ENCODE results near the gene AGAP1. TPM values are rescaled to one million over a fixed set of nuclear protein-coding genes. Genes with fewer than 3 reads are reported as not detected.

AGAP1 gene
- total RNA-seq, 1 donor from 2014 or later = 54.7 TPM

GRCh38 chr2:235550946-235551345 is 57.1 kb downstream of the AGAP1 start:
- H3K9me3 Mint-ChIP-seq = no peaks in the 10 kb centered on the region
- no peaks in the 10 kb centered on the region for H3K27me3 Mint-ChIP-seq (ENCODE audit: low read depth)
- DNase-seq (ENCODE audit: low read depth, low spot score) = no peak
- H3K4me3 Mint-ChIP-seq = no peak overlapping the region
- H3K4me1 Mint-ChIP-seq = peaks cover 42% of the 10 kb centered on the region
- H3K36me3 Mint-ChIP-seq (ENCODE audit: low read depth) = no peaks in the 10 kb centered on the region
- no peak overlapping the region for H3K27ac Mint-ChIP-seq (ENCODE audit: unreplicated experiment)
- no peak for TF ChIP-seq CTCF (conservative IDR thresholded peaks at IDR 0.05)

GRCh38 chr2:235551965-235552364 is 58.1 kb downstream of the AGAP1 start:
- Mint-ChIP-seq H3K27ac (ENCODE audit: unreplicated experiment) (no peak overlapping the region), H3K4me1 (peaks cover 41% of the 10 kb centered on the region), H3K27me3 (ENCODE audit: low read depth) (no peaks in the 10 kb centered on the region), H3K36me3 (ENCODE audit: low read depth) (no peaks in the 10 kb centered on the region), H3K4me3 (no peak overlapping the region), H3K9me3 (no peaks in the 10 kb centered on the region)
- DNase-seq (ENCODE audit: low read depth, low spot score) = peak; percentile 20
- TF ChIP-seq CTCF (conservative IDR thresholded peaks at IDR 0.05) = peak; percentile 53

- TF ChIP-seq CTCF (conservative IDR thresholded peaks at IDR 0.05) = no peak
- Mint-ChIP-seq H3K27ac (ENCODE audit: unreplicated experiment) (no peak overlapping the region), H3K4me1 (peaks cover 41% of the 10 kb centered on the region), H3K36me3 (ENCODE audit: low read depth) (no peaks in the 10 kb centered on the region), H3K9me3 (no peaks in the 10 kb centered on the region), H3K4me3 (no peak overlapping the region), H3K27me3 (ENCODE audit: low read depth) (no peaks in the 10 kb centered on the region)
- no peak for DNase-seq (ENCODE audit: low read depth, low spot score)
Observed at GRCh38 chr2:235552671-235553070, 58.8 kb downstream of the AGAP1 start.

GRCh38 chr2:235553291-235553690 is 59.4 kb downstream of the AGAP1 start:
- TF ChIP-seq CTCF (conservative IDR thresholded peaks at IDR 0.05) = no peak
- no peak for DNase-seq (ENCODE audit: low read depth, low spot score)
- peaks cover 43% of the 10 kb centered on the region for H3K4me1 Mint-ChIP-seq
- H3K36me3 Mint-ChIP-seq (ENCODE audit: low read depth) = no peaks in the 10 kb centered on the region
- H3K27ac Mint-ChIP-seq (ENCODE audit: unreplicated experiment) = no peak overlapping the region
- no peaks in the 10 kb centered on the region for H3K9me3 Mint-ChIP-seq
- H3K27me3 Mint-ChIP-seq (ENCODE audit: low read depth) = no peaks in the 10 kb centered on the region
- no peak overlapping the region for H3K4me3 Mint-ChIP-seq

- no peak for TF ChIP-seq CTCF (conservative IDR thresholded peaks at IDR 0.05)
- H3K27ac Mint-ChIP-seq (ENCODE audit: unreplicated experiment) = peak overlapping the region; percentile 67
- no peaks in the 10 kb centered on the region for H3K27me3 Mint-ChIP-seq (ENCODE audit: low read depth)
- H3K9me3 Mint-ChIP-seq = no peaks in the 10 kb centered on the region
- DNase-seq (ENCODE audit: low read depth, low spot score) = no peak
- H3K36me3 Mint-ChIP-seq (ENCODE audit: low read depth) = no peaks in the 10 kb centered on the region
- H3K4me1 Mint-ChIP-seq = peaks cover 45% of the 10 kb centered on the region
- no peak overlapping the region for H3K4me3 Mint-ChIP-seq
Observed at GRCh38 chr2:235553696-235554100, 59.9 kb downstream of the AGAP1 start.

GRCh38 chr2:235554385-235554784 is 60.5 kb downstream of the AGAP1 start:
- Mint-ChIP-seq H3K27ac (ENCODE audit: unreplicated experiment) (no peak overlapping the region), H3K9me3 (no peaks in the 10 kb centered on the region), H3K27me3 (ENCODE audit: low read depth) (no peaks in the 10 kb centered on the region), H3K4me3 (no peak overlapping the region), H3K4me1 (peaks cover 45% of the 10 kb centered on the region), H3K36me3 (ENCODE audit: low read depth) (no peaks in the 10 kb centered on the region)
- no peak for TF ChIP-seq CTCF (conservative IDR thresholded peaks at IDR 0.05)
- no peak for DNase-seq (ENCODE audit: low read depth, low spot score)

All from neural crest cell (in vitro differentiated cells).